HG02840 (cell line): ENCODE measurements around the gene PPFIA4.

Experiments
- ATAC-seq: cut with Tn5 transposase; IDR thresholded peaks from one replicate; pipeline ENCODE4 v1.9.1; 2021; ENCODE audit warnings: mild to moderate bottlenecking, moderate library complexity, moderate number of reproducible peaks; ENCODE audit not compliant: unreplicated experiment, low FRiP score

Gene PPFIA4

DNA sequence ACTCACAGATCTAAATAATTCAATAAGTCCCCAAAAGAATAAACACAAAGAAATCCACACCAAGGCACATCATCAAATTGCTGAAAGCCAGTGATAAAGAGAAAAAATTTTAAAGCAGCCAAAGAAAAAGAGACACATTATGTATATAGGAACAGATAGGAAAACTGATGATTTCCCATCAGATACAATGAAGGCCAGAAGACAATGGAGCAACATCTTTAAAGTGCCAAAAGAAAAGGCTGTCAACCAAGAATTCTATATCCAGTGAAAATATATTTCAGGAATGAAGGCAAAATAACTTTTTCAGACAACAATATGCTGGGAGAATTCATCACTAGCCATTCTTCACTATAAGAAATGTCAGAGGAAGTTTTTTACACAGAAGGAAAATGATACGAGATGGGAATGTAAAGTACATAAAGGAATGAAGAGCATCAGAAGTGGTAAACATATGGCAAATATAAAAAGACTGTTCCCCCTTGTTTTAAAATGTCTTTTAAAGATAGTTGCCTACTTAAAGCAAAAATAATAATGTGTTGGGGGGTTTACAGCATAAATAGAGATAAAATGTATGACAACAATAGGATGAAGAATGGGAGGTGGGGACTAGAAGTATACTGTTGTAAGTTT lies 68.9 kb downstream of the PPFIA4 start:
- no peak for ATAC-seq

- ATAC-seq = no peak
Measured at GRCh38 chr1:203096566-203096965, 70.3 kb downstream of the PPFIA4 start.

- ATAC-seq = no peak
Measured at GRCh38 chr1:203097001-203097400, 70.7 kb downstream of the PPFIA4 start.

DNA sequence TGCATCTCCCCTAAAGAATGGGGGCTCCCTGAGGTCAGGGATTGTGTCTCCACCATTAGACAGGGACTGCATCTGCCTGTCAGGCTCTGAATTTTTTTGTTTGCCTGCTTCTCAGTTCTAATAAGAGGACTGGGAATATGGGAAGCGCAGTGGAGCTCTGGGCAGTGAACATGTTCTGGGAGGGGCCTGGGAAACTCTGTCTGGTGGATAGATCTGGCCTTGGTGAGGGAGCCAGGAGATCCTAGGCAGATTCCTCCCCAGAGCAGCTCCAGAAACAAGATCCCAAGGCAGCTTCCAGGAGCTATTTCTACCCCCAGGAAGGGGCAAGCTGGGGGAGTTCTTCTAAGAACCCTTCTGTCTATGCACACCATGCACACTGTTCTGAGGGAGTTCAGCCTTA lies 72.2 kb downstream of the PPFIA4 start:
- no peak for ATAC-seq

- no peak for ATAC-seq
Measured at GRCh38 chr1:203098914-203099520, 72.7 kb downstream of the PPFIA4 start.

DNA sequence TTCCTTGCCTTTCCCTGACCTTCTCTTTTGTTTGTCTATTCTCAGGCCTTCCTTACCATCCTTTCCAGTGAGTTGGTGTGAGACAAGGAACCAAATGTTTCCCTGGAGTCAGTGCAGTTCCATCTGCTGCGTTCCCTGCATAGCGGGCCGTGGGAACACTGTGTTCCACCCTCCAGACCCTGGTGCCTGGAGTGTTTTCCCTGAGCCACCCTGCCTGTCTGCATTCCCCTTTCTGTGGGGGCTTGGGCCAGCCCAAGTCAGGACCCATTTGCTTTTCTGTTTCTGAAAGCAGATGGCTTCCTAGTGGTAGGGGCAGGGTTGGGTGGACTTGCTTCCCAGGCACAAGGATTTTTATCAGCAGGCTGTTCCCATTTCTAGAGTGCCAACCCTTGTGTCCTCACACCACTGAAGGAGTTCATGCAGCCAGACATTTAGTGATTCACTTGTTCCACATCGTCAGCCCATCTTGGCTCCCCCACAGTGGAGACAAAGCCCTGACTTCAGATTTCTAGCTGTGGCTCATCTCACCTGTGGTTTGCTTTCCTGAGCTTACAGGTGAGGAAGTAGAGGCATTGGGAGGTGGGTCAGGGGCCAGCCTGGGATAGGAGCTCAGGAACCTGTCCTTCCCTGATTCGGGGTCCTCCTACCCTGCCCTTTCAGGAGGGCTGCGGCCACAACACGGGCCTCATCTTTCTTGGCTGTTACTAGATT lies 73.7 kb downstream of the PPFIA4 start:
- no peak for ATAC-seq

- ATAC-seq = no peak
Measured at GRCh38 chr1:203100516-203100869, 74.2 kb downstream of the PPFIA4 start.

DNA sequence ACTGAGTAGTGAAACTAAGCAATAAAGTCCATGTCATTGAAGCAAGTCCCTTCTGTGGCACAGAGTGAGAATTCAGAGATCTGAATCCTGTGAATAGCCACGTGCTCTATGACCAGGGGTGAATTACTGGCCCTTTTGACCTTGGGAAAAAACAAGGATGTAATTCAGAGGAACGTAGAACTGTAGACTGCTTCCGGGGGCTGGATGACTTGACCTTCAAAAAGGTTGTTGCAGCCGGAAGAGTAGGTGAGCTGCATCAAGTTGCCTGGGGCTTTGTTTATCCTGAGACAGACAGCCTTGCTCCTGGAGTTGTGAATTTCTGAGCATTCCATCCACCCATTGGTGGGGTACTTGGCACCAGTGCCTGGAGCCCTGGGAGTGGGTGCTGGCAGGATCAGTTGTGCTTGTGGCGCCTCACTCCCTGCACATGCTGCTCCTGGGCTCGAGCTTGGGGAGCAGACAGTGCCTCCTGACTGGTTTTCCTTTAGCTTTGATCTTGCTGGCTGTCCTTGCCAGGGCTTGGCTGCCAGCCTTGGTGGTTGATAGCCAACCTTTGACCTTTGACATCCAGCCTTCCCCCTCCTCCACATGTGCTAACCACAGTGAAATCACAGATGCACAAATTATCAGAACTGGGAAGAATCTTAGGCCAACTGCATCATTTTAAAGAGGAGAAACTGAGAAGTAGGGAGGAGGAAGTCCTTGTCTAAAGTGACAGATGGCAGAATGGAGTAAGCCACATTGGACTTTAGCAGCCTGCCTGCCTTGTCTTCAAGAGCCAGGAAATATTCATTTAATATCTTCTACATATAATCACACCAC lies 75.7 kb downstream of the PPFIA4 start:
- no peak for ATAC-seq

- no peak for ATAC-seq
Measured at GRCh38 chr1:203103216-203103615, 76.9 kb downstream of the PPFIA4 start.

- ATAC-seq = no peak
Measured at GRCh38 chr1:203103829-203104495, 77.7 kb downstream of the PPFIA4 start.

- no peak for ATAC-seq
Measured at GRCh38 chr1:203104789-203105390, 78.6 kb downstream of the PPFIA4 start.

DNA sequence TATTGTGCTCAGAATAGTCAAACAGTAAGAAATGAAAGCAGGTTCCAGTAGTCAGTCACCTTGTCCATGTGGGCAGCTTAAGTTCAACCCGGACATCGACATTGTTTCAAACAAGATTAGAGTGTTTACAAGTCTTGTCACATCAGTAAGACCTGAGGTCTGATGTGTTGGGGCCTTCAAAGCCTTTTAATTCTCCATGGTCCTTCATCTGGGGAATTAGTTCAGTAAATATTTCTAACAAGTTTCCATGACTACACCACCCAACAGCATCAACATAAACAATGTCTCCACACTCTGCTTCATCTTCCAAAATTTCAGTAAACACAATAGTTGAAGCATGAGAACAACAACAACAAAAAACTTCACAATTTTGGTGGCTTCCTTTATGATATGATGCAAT lies 86.2 kb downstream of the PPFIA4 start:
- ATAC-seq = no peak

DNA sequence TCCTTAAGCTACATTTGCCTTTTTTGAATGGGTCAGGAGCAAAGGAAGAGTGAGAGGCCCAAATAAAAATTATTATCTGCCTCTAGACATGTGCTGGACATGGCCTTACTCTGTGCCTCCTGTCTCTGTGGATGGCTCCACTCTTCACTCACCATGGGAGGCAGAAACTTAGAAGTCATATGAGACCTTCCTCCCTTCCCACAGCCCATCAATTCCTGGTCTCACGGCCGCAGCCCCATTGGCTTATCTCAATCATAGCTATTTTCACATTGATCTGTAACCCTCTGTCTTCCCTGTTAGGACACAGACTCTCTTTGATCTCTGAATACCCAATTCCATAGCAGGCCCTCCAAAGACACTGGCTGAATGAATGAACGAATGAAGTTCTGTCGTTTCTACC lies 87.0 kb downstream of the PPFIA4 start:
- ATAC-seq = no peak

DNA sequence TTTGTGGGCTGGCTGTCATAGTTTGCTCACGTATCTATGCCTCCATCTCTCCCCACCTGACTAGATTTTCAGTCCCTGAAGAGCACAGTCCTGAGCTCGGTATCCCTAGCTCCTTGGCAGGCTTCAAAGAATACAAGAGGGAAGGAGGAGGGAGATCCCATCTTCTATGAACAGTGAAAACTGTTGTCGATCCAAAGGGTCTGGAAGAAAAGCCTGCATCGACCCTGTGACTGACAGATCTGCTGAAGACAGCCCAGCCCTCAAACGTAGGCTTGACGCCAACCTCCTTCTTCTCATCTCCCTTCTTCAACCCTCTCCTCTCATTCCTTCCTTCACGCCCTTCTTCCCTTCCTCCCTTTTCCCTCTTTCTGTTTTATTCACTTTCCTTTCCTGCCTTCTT lies 87.9 kb downstream of the PPFIA4 start:
- ATAC-seq = no peak

DNA sequence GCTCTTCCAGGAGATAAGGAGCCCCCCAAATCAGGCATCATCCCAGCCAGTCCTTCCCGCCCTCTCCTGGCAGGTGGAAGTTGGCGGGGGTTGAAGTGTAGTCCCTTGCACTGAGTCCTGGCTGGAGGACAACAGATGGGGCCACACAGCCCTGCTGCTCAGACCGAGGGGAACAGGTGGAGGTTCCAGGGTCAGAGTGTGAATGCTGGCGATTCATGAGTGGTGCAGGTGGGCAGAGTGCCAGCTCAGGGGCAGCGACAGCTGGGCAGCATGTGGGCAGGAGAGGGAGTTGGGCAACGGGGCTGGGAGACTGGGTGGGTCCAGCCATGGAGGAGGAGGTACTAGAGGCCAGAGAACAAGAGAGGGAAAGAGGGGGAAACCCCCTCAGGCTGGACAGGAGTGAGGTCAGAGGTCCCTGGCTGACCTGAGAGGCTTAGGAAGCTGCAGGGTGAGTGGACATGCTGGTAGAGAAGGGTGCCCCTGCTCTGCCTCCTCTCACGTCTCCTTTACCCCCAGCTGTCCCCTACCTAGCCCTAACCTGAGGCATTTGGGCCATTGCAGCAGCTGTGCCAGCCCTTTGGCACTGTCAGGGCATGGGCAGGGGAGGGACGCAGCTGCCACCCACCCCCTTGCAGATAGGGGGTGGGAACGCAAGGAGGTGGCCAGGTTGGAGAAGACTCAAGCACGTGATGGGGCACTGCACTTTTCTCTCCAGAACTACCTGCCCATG lies 90.0 kb downstream of the PPFIA4 start:
- no peak for ATAC-seq

DNA sequence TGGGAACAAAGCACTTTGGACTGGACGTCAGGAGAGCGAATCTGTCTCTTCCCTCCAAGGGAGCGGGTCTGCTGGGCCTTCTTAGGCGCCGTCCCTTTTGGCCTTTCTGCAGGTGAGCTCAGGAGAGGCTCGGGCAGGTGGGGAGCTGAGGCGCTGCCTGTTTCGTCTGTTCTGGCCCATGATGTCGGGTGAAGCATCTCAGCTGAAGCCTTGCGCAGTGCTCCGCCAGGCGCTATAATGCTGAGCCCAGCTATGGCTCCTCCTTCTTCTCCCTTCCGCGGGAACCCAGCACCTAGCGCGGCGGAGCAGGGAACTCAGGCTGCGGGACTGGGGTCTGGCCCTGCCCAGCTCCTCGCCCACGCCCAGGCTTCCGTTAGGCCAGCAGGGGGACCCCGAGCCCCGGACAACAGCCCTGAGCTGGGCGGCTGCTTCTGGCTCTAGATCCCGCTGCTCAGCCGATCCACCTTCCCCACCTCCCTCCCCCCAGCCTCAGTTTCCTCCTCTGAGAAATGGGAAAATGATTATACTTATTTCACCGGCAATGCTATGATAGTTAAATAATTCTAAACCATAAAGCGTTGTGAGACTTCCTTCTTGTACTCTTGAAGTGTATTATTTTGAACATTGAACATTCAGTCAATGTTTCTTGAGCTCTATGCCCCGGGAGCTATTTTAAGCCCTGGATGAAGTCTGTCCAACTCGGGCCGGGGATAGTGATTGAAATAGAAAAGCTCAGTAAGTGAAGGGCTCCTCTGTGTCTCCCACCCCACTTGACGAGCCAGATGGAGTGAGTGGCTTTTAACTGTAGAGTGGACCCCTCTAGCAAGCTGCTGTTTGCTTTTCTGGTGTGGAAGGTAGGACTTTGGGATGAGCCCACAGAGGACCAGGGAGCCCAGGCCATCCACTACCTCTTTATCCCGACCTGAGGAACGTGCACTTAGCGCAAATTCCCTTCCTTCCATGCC lies 91.6 kb downstream of the PPFIA4 start:
- ATAC-seq = no peak

DNA sequence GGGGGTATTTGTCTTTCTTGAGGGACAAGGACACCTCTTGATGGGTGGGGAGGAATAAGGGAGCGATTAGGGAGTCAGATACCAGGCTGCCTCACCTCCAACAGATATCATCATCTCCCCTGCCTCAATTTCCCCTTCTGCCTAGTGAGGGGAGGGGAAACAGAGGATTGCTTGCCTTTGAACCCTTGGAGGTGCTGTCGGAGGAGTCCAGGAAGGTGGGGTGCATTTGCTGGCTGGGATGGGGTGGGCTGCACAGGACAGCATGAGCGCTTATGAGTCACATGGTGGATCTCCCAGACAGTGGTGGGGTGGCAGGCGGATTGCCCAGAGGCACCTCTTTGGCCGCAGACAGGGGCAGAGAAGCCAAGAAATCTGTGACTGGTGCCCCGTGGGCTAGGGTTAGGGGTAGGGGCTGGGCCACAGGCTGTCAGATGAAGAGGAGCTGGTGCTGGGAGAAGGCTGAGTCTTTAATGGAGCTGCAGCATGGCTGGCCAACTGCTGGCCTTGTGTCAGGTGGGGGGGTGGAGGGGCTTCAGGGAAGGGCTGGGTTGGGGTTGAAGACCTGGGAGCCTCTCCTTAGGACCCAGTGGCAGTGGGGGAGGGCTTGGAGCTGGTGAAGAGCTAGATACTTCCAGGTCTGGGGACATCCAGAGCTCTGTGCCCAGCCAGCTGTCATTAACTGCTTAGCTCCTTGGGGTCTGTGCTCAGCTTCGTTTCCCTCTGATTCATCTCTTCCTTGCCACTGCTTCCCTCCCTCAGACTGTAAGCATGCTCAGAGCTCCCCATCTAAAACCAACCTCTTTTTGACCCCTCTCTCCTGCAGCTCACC lies 94.2 kb downstream of the PPFIA4 start:
- ATAC-seq = no peak
